ENCODE data around the gene AP2A2. TPM values are rescaled to one million over a fixed set of nuclear protein-coding genes. Genes with fewer than 3 reads are reported as not detected.

Gene AP2A2
- total RNA-seq, 1 experiment from 2014 or later = 47.1 TPM

GRCh38 chr11:905952-906351 lies 19.7 kb upstream of the AP2A2 start:
- Mint-ChIP-seq H3K36me3 (peaks cover 40% of the 10 kb centered on the region), H3K27me3 (ENCODE audit: low read depth) (no peaks in the 10 kb centered on the region), H3K9me3 (no peaks in the 10 kb centered on the region), H3K27ac (no peak overlapping the region), H3K4me3 (no peak overlapping the region), H3K4me1 (peaks cover 6% of the 10 kb centered on the region)
- TF ChIP-seq ZBTB43 (CRISPR knock-in tag; IDR thresholded peaks at IDR 0.05) = no peak
- TF ChIP-seq HMGA2 (CRISPR knock-in tag; IDR thresholded peaks at IDR 0.05) = no peak
- TF ChIP-seq FOXK1 (CRISPR knock-in tag; IDR thresholded peaks at IDR 0.05) = no peak
- CTCF ChIA-PET = interaction anchor here (0.6 to 1.4 kb wide), 2 partner anchors 19 to 57 kb away, joined by 3 read pairs; no protein-coding TSS in a partner anchor
- DNase-seq (ENCODE audit: low spot score) (no peak), ATAC-seq (no peak)
- POLR2A ChIA-PET = no interaction called here

- ChIA-PET CTCF (interaction anchor here (0.9 kb wide), 1 partner anchor 144 kb away, joined by 3 read pairs; no protein-coding TSS in a partner anchor), POLR2A (no interaction called here)
- H3K4me1 Mint-ChIP-seq = peaks cover 12% of the 10 kb centered on the region
- peaks cover 25% of the 10 kb centered on the region for H3K36me3 Mint-ChIP-seq
- no peaks in the 10 kb centered on the region for H3K27me3 Mint-ChIP-seq (ENCODE audit: low read depth)
- no peak overlapping the region for H3K27ac Mint-ChIP-seq
- DNase-seq (ENCODE audit: low spot score) = no peak
- peak overlapping the region; percentile 16; the same call in 1 of the 2 replicates for H3K4me3 Mint-ChIP-seq
- ATAC-seq = no peak
- H3K9me3 Mint-ChIP-seq = no peaks in the 10 kb centered on the region
- TF ChIP-seq NR2C2 (CRISPR knock-in tag; IDR thresholded peaks at IDR 0.05) (no peak), HMGA2 (CRISPR knock-in tag; IDR thresholded peaks at IDR 0.05) (no peak), ZNF121 (CRISPR knock-in tag; IDR thresholded peaks at IDR 0.05) (no peak), ZNF263 (CRISPR knock-in tag; IDR thresholded peaks at IDR 0.05; ENCODE audit: low read depth) (no peak), AFF4 (CRISPR knock-in tag; IDR thresholded peaks at IDR 0.05; ENCODE audit: borderline replicate concordance) (no peak), IRF2 (CRISPR knock-in tag; IDR thresholded peaks at IDR 0.05; ENCODE audit: borderline replicate concordance, low read depth) (no peak), TEAD1 (CRISPR knock-in tag; IDR thresholded peaks at IDR 0.05) (no peak), KAT7 (CRISPR knock-in tag; IDR thresholded peaks at IDR 0.05; ENCODE audit: borderline replicate concordance) (no peak), IRF1 (CRISPR knock-in tag; IDR thresholded peaks at IDR 0.05) (no peak)
These were observed 18.0 kb upstream of the AP2A2 start for GRCh38 chr11:907668-908067.

GRCh38 chr11:908273-908672 lies 17.4 kb upstream of the AP2A2 start:
- peaks cover 12% of the 10 kb centered on the region for H3K4me1 Mint-ChIP-seq
- H3K36me3 Mint-ChIP-seq = peaks cover 19% of the 10 kb centered on the region
- no peak for ATAC-seq
- H3K4me3 Mint-ChIP-seq = peak overlapping the region; percentile 16; the same call in 1 of the 2 replicates
- no peak for DNase-seq (ENCODE audit: low spot score)
- CTCF ChIA-PET = no interaction called here
- POLR2A ChIA-PET = no interaction called here
- no peaks in the 10 kb centered on the region for H3K27me3 Mint-ChIP-seq (ENCODE audit: low read depth)
- H3K27ac Mint-ChIP-seq = peak overlapping the region; percentile 41; the same call in 1 of the 2 replicates
- H3K9me3 Mint-ChIP-seq = no peaks in the 10 kb centered on the region
- TF ChIP-seq ZNF512 (CRISPR knock-in tag; IDR thresholded peaks at IDR 0.05; ENCODE audit: borderline replicate concordance) (no peak), ZNF396 (CRISPR knock-in tag; IDR thresholded peaks at IDR 0.05; ENCODE audit: borderline replicate concordance) (no peak), CBFB (CRISPR knock-in tag; IDR thresholded peaks at IDR 0.05; ENCODE audit: low read depth) (no peak), NFYB (CRISPR knock-in tag; conservative IDR thresholded peaks at IDR 0.05; ENCODE audit: low read depth) (no peak), USF2 (CRISPR knock-in tag; IDR thresholded peaks at IDR 0.05) (no peak), AFF4 (CRISPR knock-in tag; IDR thresholded peaks at IDR 0.05; ENCODE audit: borderline replicate concordance) (no peak), IRF1 (CRISPR knock-in tag; IDR thresholded peaks at IDR 0.05) (no peak), EMX1 (CRISPR knock-in tag; IDR thresholded peaks at IDR 0.05) (no peak), SMAD4 (CRISPR knock-in tag; IDR thresholded peaks at IDR 0.05) (no peak), PRRX2 (CRISPR knock-in tag; IDR thresholded peaks at IDR 0.05) (no peak)

All from WTC11 (cell line).